Thyroid gland (tissue), 4 donors: Measurements from ENCODE around the gene ING5.

Source experiments
- POLR2A ChIP-seq, 2 donors: fragments of 450-650 bp; IDR thresholded peaks; one replicate each; pipeline ENCODE4 v1.6.1; 2017; ENCODE audit warnings: antibody characterized with exemption in 2 of 2, mild to moderate bottlenecking in 2 of 2, moderate library complexity in 1 of 2
- TF ChIP-seq, protein P1 (sequence below), 6 experiments: fragments of 200-600 bp in 3 of 6; fragments of 450-650 bp in 3 of 6; sonication (generic) in 3 of 6; IDR thresholded peaks; one replicate each; pipeline ENCODE4 v1.5.1; 2016 to 2019; ENCODE audit warnings: antibody characterized with exemption in 6 of 6, mild to moderate bottlenecking in 2 of 6, inconsistent platforms in 1 of 6, moderate library complexity in 1 of 6

- TF ChIP-seq, protein P1, sequence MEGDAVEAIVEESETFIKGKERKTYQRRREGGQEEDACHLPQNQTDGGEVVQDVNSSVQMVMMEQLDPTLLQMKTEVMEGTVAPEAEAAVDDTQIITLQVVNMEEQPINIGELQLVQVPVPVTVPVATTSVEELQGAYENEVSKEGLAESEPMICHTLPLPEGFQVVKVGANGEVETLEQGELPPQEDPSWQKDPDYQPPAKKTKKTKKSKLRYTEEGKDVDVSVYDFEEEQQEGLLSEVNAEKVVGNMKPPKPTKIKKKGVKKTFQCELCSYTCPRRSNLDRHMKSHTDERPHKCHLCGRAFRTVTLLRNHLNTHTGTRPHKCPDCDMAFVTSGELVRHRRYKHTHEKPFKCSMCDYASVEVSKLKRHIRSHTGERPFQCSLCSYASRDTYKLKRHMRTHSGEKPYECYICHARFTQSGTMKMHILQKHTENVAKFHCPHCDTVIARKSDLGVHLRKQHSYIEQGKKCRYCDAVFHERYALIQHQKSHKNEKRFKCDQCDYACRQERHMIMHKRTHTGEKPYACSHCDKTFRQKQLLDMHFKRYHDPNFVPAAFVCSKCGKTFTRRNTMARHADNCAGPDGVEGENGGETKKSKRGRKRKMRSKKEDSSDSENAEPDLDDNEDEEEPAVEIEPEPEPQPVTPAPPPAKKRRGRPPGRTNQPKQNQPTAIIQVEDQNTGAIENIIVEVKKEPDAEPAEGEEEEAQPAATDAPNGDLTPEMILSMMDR (IDR thresholded peaks at IDR 0.05): no peak
- no peak for TF ChIP-seq POLR2A (IDR thresholded peaks at IDR 0.05)
Observed at GRCh38 chr2:241728000-241728399, 26.2 kb downstream of the ING5 start.
